HFFc6 (cell line): ENCODE measurements around the gene FBXW8. TPM values are rescaled to one million over a fixed set of nuclear protein-coding genes. Genes with fewer than 3 reads are reported as not detected.

Source experiments
- DNase-seq: peaks from one replicate; pipeline ENCODE4 v3.0.0-alpha.2; 2018
- H3K27ac Mint-ChIP-seq: 2 replicates; pipeline ENCODE4 v1.8.0; 2020; ENCODE audit warnings: mild to moderate bottlenecking, mixed read lengths
- H3K27me3 Mint-ChIP-seq: 2 replicates; pipeline ENCODE4 v1.8.0; 2021; ENCODE audit warnings: mild to moderate bottlenecking, moderate library complexity, mixed read lengths; ENCODE audit not compliant: insufficient read depth
- H3K36me3 Mint-ChIP-seq: 2 replicates; pipeline ENCODE4 v1.8.0; 2021; ENCODE audit warnings: low read depth, mixed read lengths
- H3K4me1 Mint-ChIP-seq: 2 replicates; pipeline ENCODE4 v1.8.0; 2020; ENCODE audit warnings: low read depth, mixed read lengths
- H3K4me3 Mint-ChIP-seq: 2 replicates; pipeline ENCODE4 v1.8.0; 2020; ENCODE audit warnings: mild to moderate bottlenecking, moderate library complexity, mixed read lengths
- H3K9me3 Mint-ChIP-seq: 2 replicates; pipeline ENCODE4 v1.8.0; 2020; ENCODE audit warnings: mild to moderate bottlenecking, mixed read lengths
- CTCF ChIP-seq: fragments of 200-600 bp; sonication (generic); IDR thresholded peaks from 2 replicates; pipeline ENCODE4 v1.5.0; 2021; ENCODE audit warnings: antibody characterized with exemption, mild to moderate bottlenecking
- total RNA-seq, 6 experiments: library from RNA; stranded (reverse); fragmentation: NEBNext Ultra II Directional; extraction: Animal tissue kit (Norgen Biotek cat#: 25700); gene quantifications; 2 replicates in 1 of 6; 3 replicates in 5 of 6; pipeline ENCODE4 v1.2.3, GENCODE V29; 2021

The FBXW8 gene
- total RNA-seq, 6 experiments from 2014 or later: 15.3 to 20.5 (median 18.5) TPM

GRCh38 chr12:117005417-117006046, 94.8 kb downstream of the FBXW8 start:
- H3K27me3 Mint-ChIP-seq: no peaks in the 10 kb centered on the region
- H3K4me3 Mint-ChIP-seq: no peak overlapping the region
- no peaks in the 10 kb centered on the region for H3K9me3 Mint-ChIP-seq
- no peak for TF ChIP-seq CTCF
- H3K4me1 Mint-ChIP-seq: no peaks in the 10 kb centered on the region
- no peak overlapping the region for H3K27ac Mint-ChIP-seq
- no peak for DNase-seq
- H3K36me3 Mint-ChIP-seq: peaks cover 40% of the 10 kb centered on the region

GRCh38 chr12:117006333-117006732, 95.6 kb downstream of the FBXW8 start:
- TF ChIP-seq CTCF: no peak
- Mint-ChIP-seq H3K4me1 (peaks cover 1% of the 10 kb centered on the region; the same call in 1 of the 2 replicates), H3K27me3 (no peaks in the 10 kb centered on the region), H3K27ac (no peak overlapping the region), H3K36me3 (peaks cover 44% of the 10 kb centered on the region), H3K9me3 (no peaks in the 10 kb centered on the region), H3K4me3 (no peak overlapping the region)
- no peak for DNase-seq

- H3K9me3 Mint-ChIP-seq: no peaks in the 10 kb centered on the region
- TF ChIP-seq CTCF: no peak
- no peak overlapping the region for H3K4me3 Mint-ChIP-seq
- no peak overlapping the region for H3K27ac Mint-ChIP-seq
- no peak for DNase-seq
- peaks cover 49% of the 10 kb centered on the region for H3K36me3 Mint-ChIP-seq
- peaks cover 14% of the 10 kb centered on the region for H3K4me1 Mint-ChIP-seq
- H3K27me3 Mint-ChIP-seq: no peaks in the 10 kb centered on the region
These were observed 96.8 kb downstream of the FBXW8 start for GRCh38 chr12:117007577-117007976.

- peaks cover 61% of the 10 kb centered on the region for H3K36me3 Mint-ChIP-seq
- peaks cover 32% of the 10 kb centered on the region for H3K4me1 Mint-ChIP-seq
- DNase-seq: no peak
- no peak for TF ChIP-seq CTCF
- H3K27ac Mint-ChIP-seq: no peak overlapping the region
- H3K9me3 Mint-ChIP-seq: peaks cover 18% of the 10 kb centered on the region
- H3K4me3 Mint-ChIP-seq: no peak overlapping the region
- H3K27me3 Mint-ChIP-seq: peaks cover 2% of the 10 kb centered on the region; the same call in 1 of the 2 replicates
These were observed 99.0 kb downstream of the FBXW8 start for GRCh38 chr12:117009759-117010158.

- Mint-ChIP-seq H3K27ac (no peak overlapping the region), H3K4me1 (peaks cover 32% of the 10 kb centered on the region), H3K4me3 (no peak overlapping the region), H3K36me3 (peaks cover 61% of the 10 kb centered on the region), H3K27me3 (peaks cover 2% of the 10 kb centered on the region; the same call in 1 of the 2 replicates), H3K9me3 (peaks cover 29% of the 10 kb centered on the region)
- no peak for DNase-seq
- no peak for TF ChIP-seq CTCF
These were observed 100.1 kb downstream of the FBXW8 start for GRCh38 chr12:117010693-117011451.
